Choroid plexus epithelial cell (primary cell): ENCODE measurements around the gene RHOJ.

Experiments
- DNase-seq: peaks from one replicate; pipeline ENCODE4 v3.0.0-alpha.2; 2010; ENCODE audit warnings: low read depth
- H3K4me3 ChIP-seq: 2 replicates; pipeline ENCODE4 v1.5.1; 2011; ENCODE audit warnings: low read depth, mild to moderate bottlenecking, control low read depth, low read length, moderate library complexity
- CTCF ChIP-seq: conservative IDR thresholded peaks from 2 replicates; pipeline ENCODE4 v1.5.1; 2011; ENCODE audit warnings: low read depth, mild to moderate bottlenecking, control low read depth, inconsistent platforms, low read length, moderate library complexity

The RHOJ gene

GRCh38 chr14:63203618-63204406 is 431 bp upstream of the RHOJ start:
- H3K4me3 ChIP-seq = peak overlapping the region; percentile 60
- TF ChIP-seq CTCF = peak; percentile 44
- DNase-seq = peak; percentile 94

- peak; percentile 20 for DNase-seq
- H3K4me3 ChIP-seq = peak overlapping the region; percentile 60
- TF ChIP-seq CTCF = no peak
These were observed 867 bp downstream of the RHOJ start for GRCh38 chr14:63205044-63205575.

DNA sequence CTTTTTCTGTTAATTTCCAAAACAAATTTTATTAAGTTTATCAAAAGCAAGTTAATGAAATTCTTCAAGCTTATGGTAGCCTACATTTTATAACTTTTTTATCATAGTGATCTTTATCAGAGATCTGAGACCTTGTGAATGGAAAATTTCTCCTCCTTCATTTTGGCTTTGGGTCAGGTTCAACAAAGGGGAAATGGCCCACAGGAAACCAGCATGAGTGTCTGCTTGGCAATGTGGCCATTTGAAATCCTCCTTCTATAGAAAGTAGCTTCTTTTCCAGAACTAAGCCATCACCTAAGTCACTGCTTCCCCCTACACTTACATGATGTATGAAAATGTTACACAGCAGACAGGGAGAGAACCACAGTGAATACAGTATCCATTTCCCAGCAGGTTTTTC is 1.6 kb downstream of the RHOJ start:
- peak overlapping the region; percentile 28 for H3K4me3 ChIP-seq
- TF ChIP-seq CTCF = no peak
- DNase-seq = no peak

DNA sequence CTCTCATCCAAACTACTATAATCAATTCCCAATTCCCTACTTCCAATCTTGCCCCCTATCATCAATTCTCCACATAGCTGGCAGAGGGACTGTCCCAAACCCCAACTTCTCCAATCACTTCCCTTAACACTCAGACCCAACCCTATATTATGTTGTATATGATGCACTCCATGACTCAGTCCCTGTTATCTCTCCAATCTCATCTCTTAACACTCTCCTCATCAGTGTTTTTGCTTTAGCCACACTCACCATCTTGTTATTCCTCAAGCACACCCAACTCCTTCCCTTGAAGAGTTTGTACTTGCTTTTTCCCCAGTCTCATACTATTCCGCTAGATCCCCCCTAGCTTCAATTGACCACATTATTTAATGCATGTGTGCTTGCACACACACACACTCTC is 4.9 kb downstream of the RHOJ start:
- no peak for TF ChIP-seq CTCF
- no peak overlapping the region for H3K4me3 ChIP-seq
- DNase-seq = no peak

GRCh38 chr14:63210812-63211211 is 6.6 kb downstream of the RHOJ start:
- TF ChIP-seq CTCF = no peak
- no peak for DNase-seq
- no peak overlapping the region for H3K4me3 ChIP-seq

DNA sequence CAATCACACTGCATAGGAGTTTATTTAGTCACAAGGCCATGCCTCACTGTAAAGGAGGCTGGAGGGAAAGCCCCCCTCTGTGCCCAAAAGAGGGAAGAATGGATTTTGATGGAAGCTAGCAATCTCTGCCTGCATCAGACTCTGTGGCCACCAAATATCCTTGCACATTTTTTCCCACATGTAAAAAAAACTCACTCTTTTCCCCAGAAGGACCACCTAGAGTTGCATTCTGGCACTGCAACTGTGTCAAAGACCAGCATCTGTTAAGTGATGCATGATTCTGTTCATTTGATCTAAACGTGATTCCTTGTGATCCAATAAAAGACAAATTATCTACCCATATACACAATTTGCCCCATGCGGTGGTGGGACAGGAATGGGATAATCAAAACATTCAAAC is 8.0 kb downstream of the RHOJ start:
- DNase-seq = no peak
- peak; percentile 43 for TF ChIP-seq CTCF
- no peak overlapping the region for H3K4me3 ChIP-seq
